Ishikawa (cell line): ENCODE results near the gene KIRREL3.

Experiments
- CEBPB ChIP-seq: IDR thresholded peaks from 2 replicates; pipeline ENCODE4 v1.6.1; 2012
- FOXM1 ChIP-seq: IDR thresholded peaks from 2 replicates; pipeline ENCODE4 v1.6.1; 2012; ENCODE audit warnings: low read depth, borderline replicate concordance
- TF ChIP-seq, protein P1 (sequence below): IDR thresholded peaks from 2 replicates; pipeline ENCODE4 v1.6.1; 2012

DNA sequence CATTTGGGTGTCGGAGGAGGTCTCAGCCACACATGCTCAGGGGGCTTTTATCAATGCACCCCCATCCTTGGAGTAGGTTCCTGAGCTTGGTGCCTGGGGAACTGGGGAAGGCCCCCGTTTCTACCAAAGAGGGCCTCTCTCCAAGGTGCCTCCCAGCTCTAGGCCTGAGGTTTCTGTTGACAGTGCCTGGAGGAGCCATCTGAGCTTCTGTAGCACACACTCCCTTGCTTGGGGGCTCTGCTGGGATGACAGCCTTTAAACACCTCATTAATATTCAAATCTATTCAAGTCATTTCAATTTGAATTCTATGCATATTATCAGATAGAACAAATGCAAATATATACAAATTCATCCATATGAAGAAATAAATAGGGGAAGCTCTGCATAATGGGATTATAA is 18.9 kb downstream of the KIRREL3 start:
- TF ChIP-seq CEBPB (no peak), FOXM1 (no peak)
- TF ChIP-seq, protein P1, sequence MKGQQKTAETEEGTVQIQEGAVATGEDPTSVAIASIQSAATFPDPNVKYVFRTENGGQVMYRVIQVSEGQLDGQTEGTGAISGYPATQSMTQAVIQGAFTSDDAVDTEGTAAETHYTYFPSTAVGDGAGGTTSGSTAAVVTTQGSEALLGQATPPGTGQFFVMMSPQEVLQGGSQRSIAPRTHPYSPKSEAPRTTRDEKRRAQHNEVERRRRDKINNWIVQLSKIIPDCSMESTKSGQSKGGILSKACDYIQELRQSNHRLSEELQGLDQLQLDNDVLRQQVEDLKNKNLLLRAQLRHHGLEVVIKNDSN: no peak
